Measurements from ENCODE around the gene APOL1. TPM values are rescaled to one million over a fixed set of nuclear protein-coding genes. Genes with fewer than 3 reads are reported as not detected.

APOL1 gene
- total RNA-seq, 1 donor from 2014 or later: 1.8 TPM

- Histone ChIP-seq H3K27me3 (ENCODE audit: control insufficient read depth, insufficient read depth, low read length) (no peaks in the 10 kb centered on the region), H3K4me3 (ENCODE audit: low read depth, low read length) (peak overlapping the region; percentile 60), H3K36me3 (ENCODE audit: control insufficient read depth, insufficient read depth, low read length) (peaks cover 2% of the 10 kb centered on the region)
- FAIRE-seq (no peak), DNase-seq (ENCODE audit: low read depth) (no peak)
- TF ChIP-seq CTCF (IDR thresholded peaks at IDR 0.05; ENCODE audit: insufficient read depth, low read length, severe bottlenecking): no peak
These were observed 14.4 kb upstream of the APOL1 start for GRCh38 chr22:36238373-36239149.

DNA sequence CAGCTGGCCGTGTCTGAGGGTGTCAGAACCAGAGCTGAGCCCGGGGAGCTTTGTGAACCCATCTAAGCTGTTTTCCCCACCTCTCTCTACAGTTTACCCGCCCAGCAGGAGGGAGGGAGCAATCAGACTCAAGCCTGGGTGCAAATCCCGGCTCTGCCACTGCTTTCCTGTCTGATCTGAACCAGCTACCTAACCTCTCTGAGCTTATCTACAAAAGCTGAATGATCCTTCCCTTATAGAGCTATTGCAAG lies 13.9 kb upstream of the APOL1 start:
- FAIRE-seq: no peak

GRCh38 chr22:36239401-36240171 lies 13.3 kb upstream of the APOL1 start, which contains the start of gene APOL2:
Gene APOL2 (minus strand): TSS chr22:36239527. CDS start chr22:36233162, 6,365 bp downstream.
- H3K4me3 ChIP-seq (ENCODE audit: low read depth, low read length): peak within 1 kb of the TSS; percentile 60
- FAIRE-seq (peak; percentile 97), DNase-seq (ENCODE audit: low read depth) (peak; percentile 87)
- TF ChIP-seq CTCF (IDR thresholded peaks at IDR 0.05; ENCODE audit: insufficient read depth, low read length, severe bottlenecking): peak; percentile 82
- H3K27me3 ChIP-seq (ENCODE audit: control insufficient read depth, insufficient read depth, low read length): no peaks in the 10 kb centered on the region
- peaks cover 2% of the 10 kb centered on the region for H3K36me3 ChIP-seq (ENCODE audit: control insufficient read depth, insufficient read depth, low read length)

More for the DNA sequence above, 13.9 kb upstream of the APOL1 start:
- peak overlapping the region; percentile 60 for H3K4me3 ChIP-seq (ENCODE audit: low read depth, low read length)
- H3K36me3 ChIP-seq (ENCODE audit: control insufficient read depth, insufficient read depth, low read length): peaks cover 2% of the 10 kb centered on the region
- no peak for DNase-seq (ENCODE audit: low read depth)
- H3K27me3 ChIP-seq (ENCODE audit: control insufficient read depth, insufficient read depth, low read length): no peaks in the 10 kb centered on the region
- TF ChIP-seq CTCF (IDR thresholded peaks at IDR 0.05; ENCODE audit: insufficient read depth, low read length, severe bottlenecking): no peak

GRCh38 chr22:36243986-36244385 lies 8.9 kb upstream of the APOL1 start:
- H3K4me3 ChIP-seq (ENCODE audit: low read depth, low read length): no peak overlapping the region
- FAIRE-seq: no peak
- no peaks in the 10 kb centered on the region for H3K36me3 ChIP-seq (ENCODE audit: control insufficient read depth, insufficient read depth, low read length)
- no peak for TF ChIP-seq CTCF (IDR thresholded peaks at IDR 0.05; ENCODE audit: insufficient read depth, low read length, severe bottlenecking)
- no peaks in the 10 kb centered on the region for H3K27me3 ChIP-seq (ENCODE audit: control insufficient read depth, insufficient read depth, low read length)
- DNase-seq (ENCODE audit: low read depth): no peak

- Histone ChIP-seq H3K27me3 (ENCODE audit: control insufficient read depth, insufficient read depth, low read length) (no peaks in the 10 kb centered on the region), H3K36me3 (ENCODE audit: control insufficient read depth, insufficient read depth, low read length) (no peaks in the 10 kb centered on the region), H3K4me3 (ENCODE audit: low read depth, low read length) (no peak overlapping the region)
- no peak for TF ChIP-seq CTCF (IDR thresholded peaks at IDR 0.05; ENCODE audit: insufficient read depth, low read length, severe bottlenecking)
- no peak for DNase-seq (ENCODE audit: low read depth)
- FAIRE-seq: no peak
These were observed 8.2 kb upstream of the APOL1 start for GRCh38 chr22:36244522-36245391.
